Measurements from ENCODE around the gene OR10J1.
"Not testable (repeated sequence)": the region's sequence is repeated elsewhere in the genome, so short reads cannot be mapped to it uniquely, and the experiment has no call there.

Gene OR10J1, protein sequence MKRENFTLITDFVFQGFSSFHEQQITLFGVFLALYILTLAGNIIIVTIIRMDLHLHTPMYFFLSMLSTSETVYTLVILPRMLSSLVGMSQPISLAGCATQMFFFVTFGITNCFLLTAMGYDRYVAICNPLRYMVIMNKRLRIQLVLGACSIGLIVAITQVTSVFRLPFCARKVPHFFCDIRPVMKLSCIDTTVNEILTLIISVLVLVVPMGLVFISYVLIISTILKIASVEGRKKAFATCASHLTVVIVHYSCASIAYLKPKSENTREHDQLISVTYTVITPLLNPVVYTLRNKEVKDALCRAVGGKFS

DNA sequence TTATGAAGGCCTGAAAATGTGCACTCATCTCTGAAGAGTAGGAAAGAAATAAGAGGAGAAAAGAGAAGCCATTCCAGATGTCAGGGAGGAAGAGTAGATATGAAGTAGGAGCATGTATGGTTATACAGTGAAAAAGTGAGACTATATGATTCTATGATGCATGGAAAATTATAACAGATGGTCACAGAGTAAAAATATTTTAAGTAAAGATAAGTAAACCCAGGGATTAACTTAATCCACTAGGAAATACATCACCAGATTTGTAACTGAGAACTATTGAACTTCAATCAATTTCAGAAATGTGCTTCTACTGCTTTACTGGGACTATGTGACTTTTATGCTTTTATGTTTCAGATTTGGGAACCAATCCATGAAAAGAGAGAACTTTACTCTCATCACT lies at the start of gene OR10J1:
Gene OR10J1, plus strand, starts transcription at position 301 of the 400 bp plus-strand sequence. Its CDS starts 70 bp downstream, at position 371.
- no peak for DNase-seq
- TF ChIP-seq POLR2A (IDR thresholded peaks at IDR 0.05; ENCODE audit: low read length) = no peak
- no peak for TF ChIP-seq GATA1 (IDR thresholded peaks at IDR 0.05; ENCODE audit: low read depth, low read length)

DNA sequence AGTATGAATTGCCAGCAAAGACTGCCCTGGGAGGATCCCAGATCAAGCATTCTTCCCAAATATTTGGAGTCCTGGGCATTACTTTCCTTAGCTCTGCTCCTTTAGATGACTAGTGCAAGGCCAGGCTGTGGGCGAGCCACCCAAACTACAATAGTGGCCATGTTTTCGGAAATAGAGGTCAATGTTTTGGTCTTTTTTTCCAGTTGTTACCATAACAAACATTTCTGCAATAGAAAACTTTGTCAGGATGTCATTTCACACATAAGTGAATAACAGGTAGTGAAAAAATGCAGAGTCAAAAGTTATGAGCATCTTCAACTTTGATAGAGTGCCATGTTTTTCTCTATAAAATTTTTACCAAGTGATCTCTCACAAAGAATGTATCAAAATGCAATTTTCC lies 32.7 kb upstream of the OR10J1 start:
- no peak for TF ChIP-seq GATA1 (IDR thresholded peaks at IDR 0.05; ENCODE audit: low read depth, low read length)
- TF ChIP-seq POLR2A (IDR thresholded peaks at IDR 0.05; ENCODE audit: low read length) = no peak
- DNase-seq = no peak

DNA sequence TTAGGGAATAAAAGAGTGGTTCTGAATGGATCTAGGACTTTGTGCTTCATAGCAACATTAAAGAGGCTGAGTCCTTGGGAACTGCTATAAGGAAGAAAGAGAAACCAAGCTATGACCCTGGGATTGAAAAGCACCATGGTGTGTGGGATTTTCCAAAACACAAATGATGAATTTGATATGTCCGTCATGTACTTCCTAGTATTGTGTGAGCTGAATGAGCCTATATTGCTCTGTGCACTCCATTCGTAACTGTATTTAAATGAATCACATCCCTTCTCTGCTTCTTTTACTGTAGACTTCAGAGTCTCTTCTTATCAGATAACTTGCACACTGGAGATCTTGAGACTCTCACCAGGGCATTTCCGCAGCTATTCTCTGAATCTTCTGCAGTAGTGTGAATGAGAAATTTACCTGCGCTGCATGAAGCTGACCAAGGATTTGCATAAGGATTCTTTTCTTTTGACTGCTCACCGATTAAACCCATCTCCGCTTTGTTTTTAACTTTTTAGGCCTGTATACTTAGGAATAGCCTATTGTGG lies 30.6 kb upstream of the OR10J1 start:
- DNase-seq = no peak
- no peak for TF ChIP-seq POLR2A (IDR thresholded peaks at IDR 0.05; ENCODE audit: low read length)
- no peak for TF ChIP-seq GATA1 (IDR thresholded peaks at IDR 0.05; ENCODE audit: low read depth, low read length)

DNA sequence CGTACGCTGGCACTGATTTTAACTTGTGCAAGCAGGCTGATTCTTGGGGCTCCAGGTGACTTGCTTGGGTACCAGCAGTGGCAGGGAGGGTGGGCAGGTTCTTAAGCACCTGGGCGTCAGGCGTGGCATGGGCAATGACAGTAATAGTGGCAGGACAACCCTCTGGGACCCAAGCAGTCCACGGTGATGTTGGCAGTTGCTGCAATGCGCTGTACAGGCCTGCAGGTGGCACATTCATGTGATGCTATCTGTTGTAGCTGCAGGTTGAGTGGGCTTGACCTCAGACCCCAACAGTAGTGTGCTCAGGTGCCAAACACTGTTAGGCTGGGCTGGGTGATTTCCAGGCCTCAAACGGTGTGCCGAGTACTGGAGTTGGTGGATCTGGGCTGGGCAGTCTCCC lies 17.7 kb upstream of the OR10J1 start:
- no peak for DNase-seq
- TF ChIP-seq GATA1 (IDR thresholded peaks at IDR 0.05; ENCODE audit: low read depth, low read length) (no peak), POLR2A (IDR thresholded peaks at IDR 0.05; ENCODE audit: low read length) (no peak)

DNA sequence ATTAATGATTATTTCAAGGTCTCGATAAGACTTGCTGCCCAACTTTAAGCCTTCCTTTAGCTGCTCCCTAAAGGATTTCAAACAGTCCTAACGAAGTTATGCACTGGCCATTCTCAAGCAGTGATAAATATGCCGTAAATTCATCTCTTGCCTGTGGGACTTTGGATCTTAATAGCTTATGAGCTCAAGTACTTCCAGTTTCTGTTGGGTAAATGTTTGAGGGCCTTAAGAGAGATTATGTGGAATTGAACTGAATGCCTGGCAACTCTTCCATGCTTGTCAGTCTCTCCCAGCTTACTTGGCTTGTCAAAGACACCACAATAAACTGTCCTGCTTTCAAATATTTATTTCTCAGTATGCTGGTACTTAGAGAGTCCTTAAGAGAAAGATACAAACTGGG lies 11.0 kb upstream of the OR10J1 start:
- TF ChIP-seq POLR2A (IDR thresholded peaks at IDR 0.05; ENCODE audit: low read length) (no peak), GATA1 (IDR thresholded peaks at IDR 0.05; ENCODE audit: low read depth, low read length) (no peak)

DNA sequence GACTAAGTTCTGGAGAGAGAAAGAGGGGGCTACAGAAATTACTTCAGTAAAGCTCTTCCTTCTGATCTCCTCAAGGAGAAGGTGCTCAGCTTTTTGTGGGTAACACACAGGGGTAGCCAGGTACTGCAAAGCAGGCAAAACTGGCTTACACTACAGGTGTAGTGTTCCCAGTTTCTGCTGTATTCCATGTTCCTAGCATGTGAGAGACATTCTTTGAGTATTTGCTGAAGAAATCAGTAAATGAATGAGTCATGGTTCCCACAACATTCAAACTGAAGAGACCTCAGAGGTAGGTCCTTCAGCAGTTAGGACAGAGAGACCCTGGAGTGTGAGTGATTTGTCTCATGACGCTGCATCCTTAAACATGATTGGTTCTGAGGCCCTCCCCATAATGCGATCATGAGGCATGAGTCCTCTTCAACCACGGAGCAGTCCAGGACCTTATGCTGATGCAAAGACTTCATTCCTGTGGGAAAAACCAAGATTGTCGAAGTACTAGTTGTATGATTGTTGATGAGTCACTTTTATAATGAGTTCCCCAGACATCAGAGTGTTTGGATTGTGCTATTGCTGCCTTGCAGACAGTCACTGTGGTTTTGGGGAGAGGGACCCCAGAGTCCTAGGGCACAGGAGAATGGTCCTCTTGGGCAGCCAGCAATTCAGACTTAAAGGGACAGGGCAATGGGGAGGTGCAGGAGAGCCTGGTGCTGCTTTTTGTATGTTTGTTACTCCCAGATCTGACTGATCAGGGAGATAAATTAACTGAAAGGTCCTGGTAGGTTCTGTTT lies 10.3 kb upstream of the OR10J1 start:
- TF ChIP-seq GATA1 (IDR thresholded peaks at IDR 0.05; ENCODE audit: low read depth, low read length) = no peak
- TF ChIP-seq POLR2A (IDR thresholded peaks at IDR 0.05; ENCODE audit: low read length) = no peak
- DNase-seq = no peak

More for the DNA sequence above, 11.0 kb upstream of the OR10J1 start:
- no peak for DNase-seq

DNA sequence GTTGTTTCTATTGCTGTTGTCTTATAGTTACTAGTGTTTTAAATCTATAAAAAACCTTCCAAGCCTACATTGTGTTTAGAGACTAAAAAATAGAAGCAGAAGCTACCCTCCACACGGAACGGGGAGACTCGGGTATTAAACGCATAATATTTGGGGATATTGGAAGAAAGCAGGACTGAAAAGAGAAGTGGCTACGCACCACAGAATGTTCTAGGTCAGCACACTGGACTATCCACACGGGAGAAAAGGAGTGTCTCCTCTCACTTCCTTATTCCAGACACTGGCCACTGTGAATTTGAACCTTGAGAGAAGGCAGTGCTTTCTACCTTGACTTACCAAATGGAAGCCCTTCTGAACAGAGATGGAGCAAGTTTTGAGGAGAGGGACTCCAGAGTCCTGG lies 8.5 kb upstream of the OR10J1 start:
- DNase-seq = no peak
- no peak for TF ChIP-seq GATA1 (IDR thresholded peaks at IDR 0.05; ENCODE audit: low read depth, low read length)
- no peak for TF ChIP-seq POLR2A (IDR thresholded peaks at IDR 0.05; ENCODE audit: low read length)

DNA sequence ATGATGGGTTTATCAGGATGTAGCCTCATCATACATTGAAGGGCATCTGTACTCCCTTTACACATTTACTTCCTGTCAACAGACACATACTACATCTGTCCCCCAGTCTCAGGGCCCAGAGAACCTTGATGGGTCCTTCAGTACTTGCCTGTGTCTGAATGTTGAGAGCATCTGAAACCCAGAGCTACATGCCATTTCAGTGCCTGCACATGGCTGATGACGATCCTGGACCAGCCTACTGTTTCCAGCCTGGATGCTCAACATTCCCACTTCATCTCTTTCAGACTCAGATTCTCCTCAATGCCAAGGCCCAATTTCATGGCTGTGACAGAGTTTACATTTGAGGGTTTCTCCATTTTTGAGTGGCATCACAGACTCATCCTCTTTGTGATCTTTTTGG lies 7.6 kb upstream of the OR10J1 start, which contains the start of gene OR10J4:
Gene OR10J4, plus strand, starts transcription at position 301 of the 400 bp plus-strand sequence.
- DNase-seq = no peak
- TF ChIP-seq POLR2A (IDR thresholded peaks at IDR 0.05; ENCODE audit: low read length) = no peak
- no peak for TF ChIP-seq GATA1 (IDR thresholded peaks at IDR 0.05; ENCODE audit: low read depth, low read length)

DNA sequence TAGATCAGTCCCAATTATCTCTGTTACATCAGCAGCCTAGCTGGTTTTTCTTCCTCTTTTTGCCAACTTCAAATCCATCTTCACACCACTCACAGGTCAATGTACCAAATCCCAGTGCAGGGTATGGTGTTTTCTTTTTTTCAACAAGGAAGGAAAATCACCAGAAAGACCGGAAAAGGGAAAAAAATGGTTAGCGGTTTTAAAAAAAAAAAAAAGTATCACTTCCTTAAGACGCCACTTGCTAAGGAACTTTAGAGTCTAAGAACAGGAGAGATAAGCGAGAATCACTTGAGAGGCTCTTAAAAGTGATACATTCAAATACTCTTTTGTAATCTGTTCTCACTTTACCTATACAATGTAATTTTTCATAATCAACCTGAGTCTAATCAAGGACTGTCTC lies 3.1 kb upstream of the OR10J1 start:
- TF ChIP-seq POLR2A (IDR thresholded peaks at IDR 0.05; ENCODE audit: low read length) = no peak
- no peak for TF ChIP-seq GATA1 (IDR thresholded peaks at IDR 0.05; ENCODE audit: low read depth, low read length)

DNA sequence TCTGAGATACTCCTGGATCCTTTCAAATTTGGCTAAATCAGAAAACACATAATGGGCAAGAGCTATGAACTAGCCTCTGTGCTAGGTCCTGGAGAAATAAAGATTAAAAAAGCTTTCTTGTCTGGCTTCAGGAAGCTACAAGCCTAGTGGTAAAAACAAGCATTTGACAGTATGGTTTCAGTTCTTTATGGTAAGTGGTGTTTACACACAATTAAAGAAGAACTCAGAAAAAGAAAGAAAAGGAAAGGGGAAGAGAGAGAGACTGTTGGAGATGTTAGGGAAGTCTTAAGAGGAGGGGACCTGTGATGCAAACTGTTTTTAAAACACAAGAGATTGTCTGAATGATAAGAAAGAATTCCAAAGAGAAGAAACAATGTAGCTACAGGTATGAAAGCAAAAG lies 1.8 kb downstream of the OR10J1 start:
- TF ChIP-seq POLR2A (IDR thresholded peaks at IDR 0.05; ENCODE audit: low read length) (no peak), GATA1 (IDR thresholded peaks at IDR 0.05; ENCODE audit: low read depth, low read length) (no peak)
- no peak for DNase-seq

More for the DNA sequence above, 3.1 kb upstream of the OR10J1 start:
- no peak for DNase-seq

DNA sequence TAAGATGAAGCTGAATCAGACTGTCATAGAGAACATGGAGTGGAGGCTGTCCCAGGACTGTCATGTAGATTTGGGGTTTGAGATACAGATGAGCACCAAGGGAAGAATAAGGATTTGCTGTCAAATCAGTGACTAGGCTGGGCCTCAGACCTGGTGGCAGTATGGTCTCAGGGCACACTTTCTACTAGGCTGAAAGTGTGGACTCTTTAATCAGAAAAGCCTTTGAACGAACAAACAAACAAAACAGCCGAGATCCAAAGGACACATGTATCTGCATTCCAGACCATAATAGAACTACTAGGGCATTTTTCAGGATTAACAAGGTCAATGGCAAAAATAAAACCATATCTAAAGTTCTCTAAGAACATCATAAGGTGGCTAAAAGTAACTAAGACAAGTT lies 2.9 kb downstream of the OR10J1 start:
- no peak for DNase-seq
- no peak for TF ChIP-seq POLR2A (IDR thresholded peaks at IDR 0.05; ENCODE audit: low read length)
- TF ChIP-seq GATA1 (IDR thresholded peaks at IDR 0.05; ENCODE audit: low read depth, low read length) = no peak

DNA sequence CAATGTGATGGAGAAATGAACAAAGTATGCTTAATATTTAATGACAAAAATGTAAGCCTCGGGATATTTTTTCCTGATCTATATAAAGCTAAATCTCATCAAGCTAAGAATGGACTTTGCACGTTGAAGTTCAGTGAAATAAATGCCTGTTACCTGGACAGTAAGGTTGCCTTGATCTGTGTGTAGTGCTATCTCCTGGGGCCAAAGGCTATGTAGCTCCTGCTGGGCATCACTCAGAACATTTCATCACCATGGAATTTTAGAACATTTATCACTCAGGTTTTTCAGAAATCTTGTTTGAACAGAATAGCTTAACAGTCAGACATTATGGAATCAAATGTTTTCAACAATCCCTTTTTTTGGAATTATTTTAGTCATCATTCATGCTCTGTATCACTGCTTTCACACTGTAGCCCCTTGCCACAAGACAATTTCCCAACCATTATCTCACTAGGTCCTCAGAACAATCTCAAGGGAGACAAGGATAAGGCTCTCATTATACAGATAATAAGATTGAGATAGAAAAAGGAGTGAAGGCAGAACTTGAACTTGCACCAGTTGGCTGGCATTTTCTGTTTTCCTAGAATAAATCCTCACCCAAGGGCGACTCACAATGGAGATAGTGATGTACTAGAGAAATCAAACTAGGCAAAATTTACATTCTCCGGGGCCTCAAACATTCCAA lies 3.7 kb downstream of the OR10J1 start:
- no peak for TF ChIP-seq POLR2A (IDR thresholded peaks at IDR 0.05; ENCODE audit: low read length)
- DNase-seq = no peak

DNA sequence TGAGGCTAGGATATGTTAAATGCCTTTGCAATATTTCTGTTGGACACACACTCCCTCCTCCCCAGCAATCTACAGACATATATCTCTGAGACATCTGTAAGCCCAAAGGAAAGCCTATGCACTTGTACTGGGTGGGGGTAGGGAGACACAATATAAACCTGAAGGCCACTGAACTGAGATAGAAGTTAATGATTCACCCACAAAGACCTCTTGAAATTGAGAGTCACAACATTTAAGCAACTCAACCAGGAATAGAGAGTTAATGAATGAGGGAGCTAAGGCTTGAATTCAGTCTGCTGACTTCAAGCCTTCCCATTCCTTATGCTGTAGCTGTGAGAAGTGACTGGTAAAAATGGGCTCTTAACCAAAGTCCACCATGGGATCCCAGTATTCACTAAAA lies 5.0 kb downstream of the OR10J1 start:
- no peak for DNase-seq
- TF ChIP-seq GATA1 (IDR thresholded peaks at IDR 0.05; ENCODE audit: low read depth, low read length) = no peak
- TF ChIP-seq POLR2A (IDR thresholded peaks at IDR 0.05; ENCODE audit: low read length) = no peak

DNA sequence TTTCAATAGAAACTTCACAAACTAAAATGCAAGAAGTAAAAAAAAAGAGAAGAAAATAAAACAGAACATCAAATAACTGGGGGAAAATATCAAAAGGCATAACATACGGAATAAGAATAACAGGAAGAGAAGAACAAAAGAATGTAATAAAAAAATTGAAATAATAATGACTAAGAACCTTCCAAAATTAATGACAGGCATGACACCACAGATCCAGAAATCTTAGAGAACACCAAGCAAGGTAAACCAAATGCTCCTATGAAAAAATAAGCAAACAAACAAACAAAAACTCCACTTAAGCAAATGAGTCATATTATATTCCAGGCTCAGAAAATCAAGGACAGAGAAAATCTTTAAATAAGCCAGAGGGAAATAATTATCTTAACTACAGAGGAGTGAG lies 8.7 kb downstream of the OR10J1 start:
- DNase-seq = no peak
- no peak for TF ChIP-seq GATA1 (IDR thresholded peaks at IDR 0.05; ENCODE audit: low read depth, low read length)

DNA sequence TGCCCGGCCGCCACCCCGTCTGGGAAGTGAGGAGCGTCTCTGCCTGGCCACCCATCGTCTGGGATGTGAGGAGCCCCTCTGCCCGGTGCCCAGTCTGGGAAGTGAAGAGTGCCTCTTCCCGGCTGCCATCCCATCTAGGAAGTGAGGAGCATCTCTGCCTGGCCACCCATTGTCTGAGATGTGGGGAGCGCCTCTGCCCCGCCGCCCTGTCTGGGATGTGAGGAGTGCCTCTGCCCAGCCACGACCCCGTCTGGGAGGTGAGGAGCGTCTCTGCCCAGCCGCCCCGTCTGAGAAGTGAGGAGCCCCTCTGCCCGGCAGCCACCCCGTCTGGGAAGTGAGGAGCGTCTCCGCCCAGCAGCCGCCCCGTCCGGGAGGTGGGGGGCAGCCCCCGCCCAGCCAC lies 10.1 kb downstream of the OR10J1 start:
- DNase-seq = not testable (repeated sequence)
